Endometrial microvascular endothelial cells (primary cell): ENCODE measurements around the gene DKKL1. TPM values are rescaled to one million over a fixed set of nuclear protein-coding genes. Genes with fewer than 3 reads are reported as not detected.

Source experiments
- in situ Hi-C: cut with HindIII; loops from 2 replicates; pipeline ENCODE4 v1.10.0; 2017; ENCODE audit warnings: low sequenced_read_pairs, low pct_unique_long_range_greater_than_20kb; ENCODE audit errors: inconsistent ontology term
- total RNA-seq: library from RNA; depleted of rRNA; stranded (reverse); fragments of >200 nt; gene quantifications from one replicate; pipeline ENCODE4 v1.2.3, GENCODE V29; 2015; ENCODE audit errors: inconsistent ontology term

DKKL1 gene
- total RNA-seq, 1 donor from 2014 or later = not detected

GRCh38 chr19:49336482-49337266 is 27.0 kb upstream of the DKKL1 start:
- in situ Hi-C loops = no loop called here

GRCh38 chr19:49337267-49338022 is 26.2 kb upstream of the DKKL1 start:
- in situ Hi-C loops = no loop called here

GRCh38 chr19:49338023-49338677 is 25.5 kb upstream of the DKKL1 start:
- in situ Hi-C loops = no loop called here

GRCh38 chr19:49338691-49339300 is 24.9 kb upstream of the DKKL1 start:
- in situ Hi-C loops = no loop called here

GRCh38 chr19:49339301-49340068 is 24.2 kb upstream of the DKKL1 start:
- in situ Hi-C loops = no loop called here

- in situ Hi-C loops = no loop called here
These were observed 23.4 kb upstream of the DKKL1 start for GRCh38 chr19:49340069-49340864.

GRCh38 chr19:49340865-49341718 is 22.6 kb upstream of the DKKL1 start:
- in situ Hi-C loops = no loop called here

GRCh38 chr19:49342291-49342721 is 21.4 kb upstream of the DKKL1 start:
- in situ Hi-C loops = no loop called here

- in situ Hi-C loops = no loop called here
These were observed 20.6 kb upstream of the DKKL1 start for GRCh38 chr19:49343123-49343522.

- in situ Hi-C loops = no loop called here
These were observed 18.9 kb upstream of the DKKL1 start for GRCh38 chr19:49344505-49345423.

GRCh38 chr19:49347191-49347590 is 16.5 kb upstream of the DKKL1 start:
- in situ Hi-C loops = no loop called here

GRCh38 chr19:49347835-49348234 is 15.8 kb upstream of the DKKL1 start:
- in situ Hi-C loops = no loop called here

GRCh38 chr19:49348305-49349189 is 15.1 kb upstream of the DKKL1 start:
- in situ Hi-C loops = no loop called here

- in situ Hi-C loops = no loop called here
These were observed 14.1 kb upstream of the DKKL1 start for GRCh38 chr19:49349567-49349966.

- in situ Hi-C loops = no loop called here
These were observed 7.7 kb upstream of the DKKL1 start for GRCh38 chr19:49355909-49356353.
